B cell (primary cell): ENCODE results near the gene DACH2. TPM values are rescaled to one million over a fixed set of nuclear protein-coding genes. Genes with fewer than 3 reads are reported as not detected.
"Not testable (repeated sequence)": the region's sequence is repeated elsewhere in the genome, so short reads cannot be mapped to it uniquely, and the experiment has no call there.

Source experiments
- ATAC-seq: fragments of 200-7000 bp; cut with Tn5 transposase; one replicate; pipeline ENCODE4 v1.10.0; 2021; ENCODE audit warnings: low read depth, mild to moderate bottlenecking, moderate number of reproducible peaks, moderate library complexity
- CTCF ChIA-PET: fragments of 350-600 bp; sonication (Branson Sonifier 250); formaldehyde crosslinking; loops from one replicate; lab custom pipeline; 2021; ENCODE audit warnings: antibody characterized with exemption, inconsistent platforms; lab: Charles Lee
- POLR2A ChIA-PET: fragments of 350-600 bp; sonication (Branson Sonifier 250); formaldehyde crosslinking; loops from one replicate; lab custom pipeline; 2021; ENCODE audit warnings: antibody characterized with exemption; lab: Charles Lee
- DNase-seq: peaks from one replicate; pipeline ENCODE4 v3.0.0; 2013
- H2AFZ ChIP-seq: 2 replicates; pipeline ENCODE4 v1.6.1; 2012; ENCODE audit warnings: mild to moderate bottlenecking, low read depth, low read length; ENCODE audit not compliant: insufficient read depth, poor library complexity, severe bottlenecking
- H3K27ac ChIP-seq, 2 donors: 1 replicate in 1 of 2; 2 replicates in 1 of 2; pipeline ENCODE4 v1.5.1; 2012 to 2013; ENCODE audit warnings: low read length in 2 of 2, mild to moderate bottlenecking in 2 of 2, moderate library complexity in 1 of 2
- H3K27me3 ChIP-seq, 4 experiments: fragments of 200-600 bp in 1 of 4; sonication (generic) in 1 of 4; replicated peaks in 1 of 4; 1 replicate in 2 of 4; 2 replicates in 2 of 4; pipeline versions ENCODE4 v1.6.1 to v1.7.0; 2013 to 2016; ENCODE audit warnings: low read length in 3 of 4, mild to moderate bottlenecking in 2 of 4, mixed read lengths in 1 of 4, moderate library complexity in 1 of 4; ENCODE audit not compliant: insufficient read depth in 4 of 4, control insufficient read depth in 3 of 4; ENCODE audit errors: control extremely low read depth in 1 of 4
- H3K36me3 ChIP-seq, 2 experiments: replicated peaks in 1 of 2; 1 replicate in 1 of 2; 2 replicates in 1 of 2; pipeline versions ENCODE4 v1.6.1 to v1.7.1; 2013; ENCODE audit warnings: low read length in 1 of 2; ENCODE audit not compliant: insufficient read depth in 2 of 2, control insufficient read depth in 1 of 2; ENCODE audit errors: control extremely low read depth in 1 of 2, extremely low read depth in 1 of 2
- H3K4me1 ChIP-seq, 2 donors: fragments of 200-600 bp in 1 of 2; sonication (generic) in 1 of 2; 1 replicate in 1 of 2; 2 replicates in 1 of 2; pipeline versions ENCODE4 v1.5.1 to v1.6.1; 2013 to 2017; ENCODE audit warnings: low read length in 2 of 2; ENCODE audit not compliant: control insufficient read depth in 2 of 2, insufficient read depth in 2 of 2
- H3K4me2 ChIP-seq: replicated peaks from 2 replicates; pipeline ENCODE3; 2012; ENCODE audit warnings: mild to moderate bottlenecking, low read depth, low read length; ENCODE audit not compliant: poor library complexity, severe bottlenecking
- H3K4me3 ChIP-seq, 5 experiments: fragments of 200-600 bp in 1 of 5; sonication (generic) in 1 of 5; 1 replicate in 3 of 5; 2 replicates in 2 of 5; pipeline versions ENCODE4 v1.5.1 to v1.7.0; 2011 to 2016; ENCODE audit warnings: low read length in 4 of 5, mild to moderate bottlenecking in 4 of 5, low read depth in 2 of 5, control low read depth in 1 of 5, moderate library complexity in 1 of 5; ENCODE audit not compliant: insufficient read depth in 1 of 5; ENCODE audit errors: control extremely low read depth in 1 of 5, extremely low read depth in 1 of 5
- H3K79me2 ChIP-seq: fragments of 200-600 bp; sonication (generic); one replicate; pipeline ENCODE4 v1.6.0; 2016; ENCODE audit warnings: low read length; ENCODE audit not compliant: control insufficient read depth, insufficient read depth
- H3K9ac ChIP-seq: fragments of 200-600 bp; sonication (generic); 2 replicates; pipeline ENCODE4 v1.6.1; 2017; ENCODE audit warnings: mild to moderate bottlenecking, low read length, moderate library complexity
- H3K9me3 ChIP-seq, 3 donors: one replicate each; pipeline versions ENCODE4 v1.6.1 to v1.7.1; 2013; ENCODE audit warnings: low read length in 2 of 3; ENCODE audit not compliant: control insufficient read depth in 2 of 3, insufficient read depth in 1 of 3; ENCODE audit errors: control extremely low read depth in 1 of 3
- H4K20me1 ChIP-seq: 2 replicates; pipeline ENCODE4 v1.6.0; 2012; ENCODE audit warnings: mild to moderate bottlenecking, low read length; ENCODE audit not compliant: insufficient read depth, control insufficient read depth, poor library complexity, severe bottlenecking
- H3K27ac Mint-ChIP-seq: one replicate; pipeline ENCODE4 v1.8.0; 2021; ENCODE audit warnings: mixed read lengths
- H3K27me3 Mint-ChIP-seq: one replicate; pipeline ENCODE4 v1.8.0; 2021; ENCODE audit warnings: mixed read lengths
- H3K4me1 Mint-ChIP-seq: one replicate; pipeline ENCODE4 v1.8.0; 2021; ENCODE audit warnings: mixed read lengths
- H3K4me3 Mint-ChIP-seq: one replicate; pipeline ENCODE4 v1.8.0; 2021; ENCODE audit warnings: mixed read lengths
- H3K9me3 Mint-ChIP-seq: one replicate; pipeline ENCODE4 v1.8.0; 2022; ENCODE audit warnings: mixed read lengths; ENCODE audit not compliant: insufficient read depth
- CTCF ChIP-seq: fragments of 200-600 bp; IDR thresholded peaks from one replicate; pipeline ENCODE4 v1.8.0; 2022; ENCODE audit warnings: antibody characterized with exemption, mild to moderate bottlenecking
- EZH2 ChIP-seq: IDR thresholded peaks from 2 replicates; pipeline ENCODE4 v1.6.1; 2012; ENCODE audit warnings: borderline replicate concordance, low read depth, mild to moderate bottlenecking, moderate library complexity, low read length; ENCODE audit not compliant: insufficient read depth, poor library complexity, severe bottlenecking
- WGBS: methylation state at CpG from one replicate; pipeline ENCODE4 v1.1.5; 2013; ENCODE audit warnings: missing lambda C conversion rate; ENCODE audit not compliant: insufficient coverage; 5-methylcytosine and 5-hydroxymethylcytosine counted together
- intact Hi-C: fragments of 100-400 bp; cut with micrococcal nuclease; formaldehyde crosslinking; loops from one replicate; pipeline ENCODE4 v1.10.0; 2022
- polyA plus RNA-seq: library from polyadenylated mRNA; depleted of rRNA; stranded (reverse); fragments of >200 nt; gene quantifications from 2 replicates; pipeline ENCODE4 v1.2.3, GENCODE V29; 2012
- total RNA-seq, 2 donors: library from RNA; stranded (reverse); fragments of 120-200 nt in 1 of 2; gene quantifications; 1 replicate in 1 of 2; 2 replicates in 1 of 2; pipeline versions ENCODE4 v1.2.3 to v1.2.4, GENCODE V29; 2013 to 2022

Gene DACH2
- total and polyA plus RNA-seq, 2 donors (not counting 1 experiment from before 2014, with no cell fraction given), result 0.07 TPM; not detected in 1

GRCh38 chrX:86171366-86171765 lies 23.1 kb downstream of the DACH2 start:
- DNase-seq (peak; percentile 3), ATAC-seq (no peak)
- POLR2A ChIA-PET, result no interaction called here
- Histone ChIP-seq H3K9ac (no peak overlapping the region), H3K27me3 (no peaks in the 10 kb centered on the region), H3K4me3 (no peak overlapping the region), H3K36me3 (no peaks in the 10 kb centered on the region), H3K4me1 (no peaks in the 10 kb centered on the region), H2AFZ (no peak overlapping the region), H3K27ac (no peak overlapping the region), H3K9me3 (no peaks in the 10 kb centered on the region), H3K4me2 (no peak overlapping the region), H3K79me2 (no peaks in the 10 kb centered on the region), H4K20me1 (no peaks in the 10 kb centered on the region)
- H3K4me3 Mint-ChIP-seq, result no peak overlapping the region
- CTCF ChIA-PET, result interaction anchor here (0.6 to 1.1 kb wide), 2 partner anchors 10 to 25 kb away, joined by 3 read pairs; no protein-coding TSS in a partner anchor
- no peaks in the 10 kb centered on the region for H3K27me3 Mint-ChIP-seq
- WGBS, result 0% methylated on average over 2 of the region's 3 CpGs
- intact Hi-C loops, result no loop called here
- no peaks in the 10 kb centered on the region for H3K9me3 Mint-ChIP-seq
- TF ChIP-seq EZH2 (no peak), CTCF (no peak)
- no peak overlapping the region for H3K27ac Mint-ChIP-seq
- no peaks in the 10 kb centered on the region for H3K4me1 Mint-ChIP-seq

DNA sequence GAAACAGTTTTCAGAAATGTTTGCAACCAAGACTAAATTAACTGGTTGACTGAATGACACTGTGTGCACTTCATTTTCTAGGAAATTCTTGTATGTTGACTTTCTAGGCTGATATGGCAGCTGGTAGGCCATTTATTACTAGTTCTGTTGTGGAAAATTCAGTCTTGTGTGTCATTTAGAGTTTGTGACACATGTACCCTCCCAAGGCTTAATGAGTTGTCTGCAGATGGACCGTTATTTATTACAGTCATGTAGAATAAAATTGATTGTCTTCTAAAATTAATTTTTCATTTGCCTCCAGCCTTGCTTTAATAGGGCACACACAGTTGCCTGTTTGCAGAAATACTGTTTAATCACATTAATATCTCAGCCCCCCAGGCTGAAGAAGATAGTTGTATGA lies 30.7 kb downstream of the DACH2 start:
- no peaks in the 10 kb centered on the region for H4K20me1 ChIP-seq
- H3K4me3 Mint-ChIP-seq, result no peak overlapping the region
- no peaks in the 10 kb centered on the region for H3K4me1 Mint-ChIP-seq
- no peak overlapping the region for H2AFZ ChIP-seq
- H3K4me3 ChIP-seq, result no peak overlapping the region
- H3K36me3 ChIP-seq, result no peaks in the 10 kb centered on the region
- H3K79me2 ChIP-seq, result no peaks in the 10 kb centered on the region
- H3K27ac Mint-ChIP-seq, result no peak overlapping the region
- TF ChIP-seq CTCF (no peak), EZH2 (no peak)
- no peak for ATAC-seq
- no peak overlapping the region for H3K4me2 ChIP-seq
- ChIA-PET POLR2A (no interaction called here), CTCF (no interaction called here)
- no peak overlapping the region for H3K9ac ChIP-seq
- no peaks in the 10 kb centered on the region for H3K4me1 ChIP-seq
- no peaks in the 10 kb centered on the region for H3K27me3 ChIP-seq
- intact Hi-C loops, result no loop called here
- no peak overlapping the region for H3K27ac ChIP-seq
- no CpG with 5 or more reads among the region's 1 CpG for WGBS
- H3K9me3 Mint-ChIP-seq, result no peaks in the 10 kb centered on the region
- no peak for DNase-seq
- no peaks in the 10 kb centered on the region for H3K27me3 Mint-ChIP-seq
- no peaks in the 10 kb centered on the region for H3K9me3 ChIP-seq

- H3K9ac ChIP-seq, H2AFZ ChIP-seq, H3K36me3 ChIP-seq, H3K9me3 ChIP-seq, H3K4me1 Mint-ChIP-seq, POLR2A ChIA-PET, H3K4me2 ChIP-seq, H3K4me3 Mint-ChIP-seq, H3K27me3 ChIP-seq, ATAC-seq, H3K4me3 ChIP-seq, H3K4me1 ChIP-seq, H3K27me3 Mint-ChIP-seq, H3K27ac Mint-ChIP-seq, H3K79me2 ChIP-seq, H3K9me3 Mint-ChIP-seq, H4K20me1 ChIP-seq, intact Hi-C loops, H3K27ac ChIP-seq, DNase-seq, CTCF ChIA-PET: not testable (repeated sequence)
- no CpG with 5 or more reads among the region's 7 CpGs for WGBS
Observed at GRCh38 chrX:86181325-86181724, 33.1 kb downstream of the DACH2 start.
